GM19467 (cell line): ENCODE data around the gene TMEM95.
A peak's percentile ranks its signal among the peaks of the same experiment; 100 is the strongest.

ENCODE experiments used
- ATAC-seq: cut with Tn5 transposase; IDR thresholded peaks from one replicate; pipeline ENCODE4 v1.9.1; 2021; ENCODE audit warnings: mild to moderate bottlenecking, moderate library complexity; ENCODE audit not compliant: unreplicated experiment

TMEM95 gene

GRCh38 chr17:7374353-7374752 is 19.4 kb downstream of the TMEM95 start:
- no peak for ATAC-seq

- no peak for ATAC-seq
Observed at GRCh38 chr17:7379134-7379533, 24.2 kb downstream of the TMEM95 start.

- ATAC-seq, result no peak
Observed at GRCh38 chr17:7380321-7380720, 25.4 kb downstream of the TMEM95 start.

DNA sequence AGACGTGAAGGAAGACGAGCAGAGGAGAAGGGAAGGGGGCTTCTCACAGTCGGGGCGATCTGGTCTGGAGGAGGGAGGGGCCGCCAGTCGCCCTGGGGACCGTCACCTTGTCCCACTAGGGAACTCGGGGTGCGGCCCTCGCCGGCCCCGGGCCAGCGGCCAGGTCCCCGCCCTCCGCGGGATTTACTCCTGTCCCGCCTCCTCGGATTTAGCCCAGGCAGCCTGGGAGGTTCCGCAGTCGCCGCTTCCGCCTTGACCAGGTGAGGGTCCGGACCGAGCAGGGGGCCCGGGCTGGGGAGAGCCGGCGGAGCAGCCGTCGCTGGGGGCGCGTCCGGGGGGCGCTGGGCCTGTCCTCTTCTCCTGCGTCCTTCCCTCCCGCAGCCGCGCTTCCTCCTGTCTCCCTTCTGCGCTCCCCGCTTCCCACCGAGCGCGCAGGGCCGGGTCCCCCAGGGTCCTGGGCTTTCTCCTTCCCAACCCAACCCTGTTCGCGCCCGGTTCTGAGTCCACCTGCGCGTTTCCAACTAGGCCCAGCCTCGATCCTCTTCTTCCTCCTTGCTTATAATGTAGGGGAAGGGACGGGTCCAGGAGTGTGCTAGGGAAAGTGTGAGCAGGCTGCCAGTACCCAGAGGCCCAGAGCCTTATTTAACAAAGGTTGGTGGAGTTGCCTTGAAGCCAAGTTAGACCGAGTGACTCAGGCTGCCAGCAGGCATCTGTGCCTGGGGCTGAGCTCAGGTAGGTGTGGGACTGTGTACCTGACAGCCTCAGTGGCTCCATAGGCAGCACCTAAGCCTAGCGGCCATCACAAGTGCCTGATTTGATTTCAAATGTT is 26.1 kb downstream of the TMEM95 start, which contains the start of gene TNK1:
TNK1 (plus strand) TSS at position 235 of the 829 bp plus-strand sequence. CDS start 1,838 bp downstream, outside the sequence.
- ATAC-seq, result no peak

DNA sequence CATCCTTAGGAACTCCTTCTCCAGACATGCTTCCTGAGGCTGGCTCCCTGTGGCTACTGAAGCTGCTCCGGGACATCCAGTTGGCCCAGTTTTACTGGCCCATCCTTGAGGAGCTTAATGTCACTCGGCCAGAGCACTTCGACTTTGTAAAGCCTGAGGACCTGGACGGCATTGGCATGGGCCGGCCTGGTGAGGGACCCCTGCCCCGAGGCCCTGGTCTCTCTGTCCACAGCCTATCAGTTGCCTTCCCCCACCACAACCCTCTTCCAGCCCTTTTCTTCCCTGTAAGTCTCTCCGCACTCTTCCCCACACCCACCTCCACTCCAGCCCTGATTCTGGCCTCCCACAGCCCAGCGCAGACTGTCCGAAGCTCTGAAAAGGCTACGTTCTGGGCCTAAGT is 27.9 kb downstream of the TMEM95 start:
- no peak for ATAC-seq

GRCh38 chr17:7383371-7383741 is 28.4 kb downstream of the TMEM95 start:
- ATAC-seq, result no peak

DNA sequence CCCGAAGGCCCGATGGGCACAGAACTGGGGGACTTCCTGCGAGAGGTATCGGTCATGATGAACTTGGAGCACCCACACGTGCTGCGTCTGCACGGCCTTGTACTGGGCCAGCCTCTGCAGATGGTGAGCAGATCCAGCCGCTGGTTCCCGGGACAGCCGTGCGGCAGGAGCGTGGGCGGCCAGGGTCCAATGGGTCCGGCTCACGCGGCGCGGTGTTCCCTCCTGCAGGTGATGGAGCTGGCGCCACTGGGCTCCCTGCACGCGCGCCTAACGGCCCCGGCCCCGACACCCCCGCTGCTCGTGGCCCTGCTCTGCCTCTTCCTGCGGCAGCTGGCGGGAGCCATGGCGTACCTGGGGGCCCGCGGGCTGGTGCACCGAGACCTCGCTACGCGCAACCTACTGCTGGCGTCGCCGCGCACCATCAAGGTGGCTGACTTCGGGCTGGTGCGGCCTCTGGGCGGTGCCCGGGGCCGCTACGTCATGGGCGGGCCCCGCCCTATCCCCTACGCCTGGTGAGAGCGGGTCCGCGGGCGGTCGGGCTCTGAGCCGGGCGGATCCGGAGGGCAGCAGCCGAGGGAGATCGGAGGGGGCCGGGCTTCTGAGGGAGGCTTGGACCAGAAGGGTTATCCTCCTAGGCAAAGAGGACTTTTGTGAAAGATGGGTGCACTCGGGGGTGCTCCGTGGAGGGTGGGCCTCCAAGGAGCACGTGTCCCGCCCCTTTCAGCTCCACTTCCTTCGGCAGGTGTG is 29.0 kb downstream of the TMEM95 start:
- peak; percentile 57 for ATAC-seq

GRCh38 chr17:7384489-7385081 is 29.6 kb downstream of the TMEM95 start:
- ATAC-seq, result no peak

GRCh38 chr17:7388856-7389255 is 33.9 kb downstream of the TMEM95 start:
- ATAC-seq, result no peak

DNA sequence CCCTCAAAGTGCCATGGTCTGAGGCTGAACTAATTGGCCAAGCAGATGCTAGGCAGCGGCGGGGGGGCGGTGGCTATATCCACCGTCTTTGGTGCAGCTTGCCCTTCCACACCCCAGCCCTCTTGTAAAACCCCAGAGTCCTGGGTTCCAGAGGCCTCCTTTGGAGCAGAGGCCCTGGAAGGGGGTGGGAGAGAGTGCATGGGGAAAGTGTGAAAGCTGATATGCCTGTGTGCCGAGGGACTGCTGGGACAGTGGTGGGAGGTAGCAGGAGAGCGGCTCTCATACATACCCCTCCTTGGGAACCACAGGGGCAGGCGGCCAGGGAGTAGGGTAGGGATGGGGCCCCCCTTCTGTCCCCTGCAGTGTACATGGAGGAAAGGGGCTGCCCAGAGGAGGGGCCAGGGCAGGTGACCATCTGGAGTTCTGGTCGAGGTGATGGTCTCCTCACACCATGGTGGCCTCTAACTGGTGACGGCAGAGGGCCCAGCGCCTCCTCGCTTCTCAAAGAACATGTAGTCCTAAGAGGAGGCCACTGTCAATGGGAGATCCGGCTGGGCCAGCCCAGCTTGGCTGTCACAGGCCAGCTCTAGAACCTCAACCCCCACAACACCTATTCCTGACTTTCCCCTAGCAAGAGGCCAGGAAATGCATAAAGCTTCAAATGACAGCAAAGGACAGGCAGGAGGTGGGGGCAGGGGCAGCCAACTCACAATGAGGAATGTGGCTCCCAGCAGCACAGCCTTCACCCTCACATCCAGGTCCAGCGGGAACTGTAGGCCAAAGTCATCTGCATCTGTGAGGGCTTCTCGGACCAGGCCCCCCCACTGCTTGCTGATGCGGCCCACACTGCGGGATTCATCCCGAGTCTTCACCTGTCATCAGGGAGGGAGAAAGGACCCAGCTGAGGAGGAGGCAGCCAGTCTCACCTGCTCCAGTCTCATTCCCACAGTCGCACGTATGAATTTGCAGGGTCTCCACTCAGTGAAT is 35.3 kb downstream of the TMEM95 start:
- no peak for ATAC-seq

DNA sequence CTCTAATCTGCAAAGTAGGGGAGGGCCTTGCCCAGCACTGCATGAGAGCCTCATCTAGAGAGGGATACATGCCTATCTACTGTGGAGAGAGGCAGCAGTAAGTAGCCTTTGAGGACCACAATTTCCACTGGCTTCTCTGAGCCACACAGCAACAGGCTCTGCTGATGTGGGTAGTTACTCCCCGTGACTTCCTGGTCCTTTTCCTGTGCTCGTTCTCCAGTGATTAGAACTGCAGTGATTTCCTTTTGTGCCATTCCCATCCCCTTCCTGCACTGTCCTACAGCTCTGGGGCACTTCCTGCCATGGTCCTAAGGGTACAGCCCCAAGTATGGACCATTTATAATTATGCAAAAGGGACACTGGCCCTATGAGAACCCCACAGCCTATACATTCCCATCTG is 36.4 kb downstream of the TMEM95 start:
- no peak for ATAC-seq

GRCh38 chr17:7392696-7393612 is 38.0 kb downstream of the TMEM95 start:
- no peak for ATAC-seq

- ATAC-seq, result peak; percentile 41
Observed at GRCh38 chr17:7393613-7394451, 38.9 kb downstream of the TMEM95 start.

GRCh38 chr17:7394452-7395191 is 39.7 kb downstream of the TMEM95 start, which contains the start of gene PLSCR3:
Gene PLSCR3 (minus strand): TSS chr17:7394525. CDS start chr17:7394110, 415 bp downstream.
- ATAC-seq, result peak; percentile 53

GRCh38 chr17:7396147-7396546 is 41.2 kb downstream of the TMEM95 start:
- no peak for ATAC-seq

DNA sequence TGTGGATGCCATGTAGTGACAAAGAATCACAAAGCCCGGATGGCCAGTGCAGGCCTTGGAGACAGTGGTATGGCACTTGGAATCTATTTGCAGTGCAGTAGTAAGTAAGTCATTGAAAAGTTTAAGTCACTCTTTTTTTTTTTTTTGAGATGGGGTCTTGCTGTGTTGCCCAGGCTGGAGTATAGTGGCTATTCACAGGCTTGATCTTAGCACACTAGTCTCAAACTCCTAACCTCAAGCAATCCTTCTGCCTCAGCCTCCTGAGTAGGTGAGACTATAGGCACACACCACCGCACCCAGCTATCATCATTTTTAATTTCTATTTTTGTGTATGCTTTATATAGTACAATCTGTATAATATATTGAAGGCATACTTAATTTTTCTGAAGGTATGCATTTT is 43.7 kb downstream of the TMEM95 start:
- ATAC-seq, result no peak

- no peak for ATAC-seq
Observed at GRCh38 chr17:7403043-7403726, 48.2 kb downstream of the TMEM95 start.

GRCh38 chr17:7403727-7403976 is 48.7 kb downstream of the TMEM95 start:
- no peak for ATAC-seq
